Colonic mucosa (tissue), 4 donors: Measurements from ENCODE around the gene ZSCAN30. TPM values are rescaled to one million over a fixed set of nuclear protein-coding genes. Genes with fewer than 3 reads are reported as not detected.

Experiments
- DNase-seq: peaks from one replicate; pipeline ENCODE4 v3.0.0-alpha.2; 2020
- H3K27ac ChIP-seq: fragments of 200-600 bp; one replicate; pipeline ENCODE4 v1.8.0; 2021
- H3K27me3 ChIP-seq: fragments of 200-600 bp; one replicate; pipeline ENCODE4 v1.8.0; 2021
- H3K36me3 ChIP-seq: fragments of 200-600 bp; one replicate; pipeline ENCODE4 v1.8.0; 2021
- H3K4me1 ChIP-seq: fragments of 200-600 bp; one replicate; pipeline ENCODE4 v1.8.0; 2021; ENCODE audit warnings: mild to moderate bottlenecking
- H3K4me3 ChIP-seq: fragments of 200-600 bp; one replicate; pipeline ENCODE4 v1.8.0; 2021
- H3K9ac ChIP-seq, 2 donors: one replicate each; pipeline ENCODE4 v1.7.0; 2013; ENCODE audit warnings: control low read depth in 2 of 2, low read depth in 2 of 2, low read length in 2 of 2
- H3K9me3 ChIP-seq: fragments of 200-600 bp; one replicate; pipeline ENCODE4 v1.8.0; 2021
- CTCF ChIP-seq: fragments of 200-600 bp; IDR thresholded peaks from one replicate; pipeline ENCODE4 v1.8.0; 2022; ENCODE audit warnings: antibody characterized with exemption, mild to moderate bottlenecking
- intact Hi-C: fragments of 100-400 bp; cut with DNase I; formaldehyde crosslinking; loops from one replicate; pipeline ENCODE4 v1.14.1; 2022
- total RNA-seq, 2 donors: library from RNA; stranded (reverse); fragmentation: NEBNext Ultra II Directional in 1 of 2; extraction: Animal tissue kit (Norgen Biotek cat#: 25700) in 1 of 2; gene quantifications; one replicate each; pipeline ENCODE4 v1.2.1, GENCODE V29; 2021
- donor health status: healthy.
- donor health status: DM: no; HTN: no; CAD: no.
- donor health status: DM: no; HTN: no; CAD: no.

Gene ZSCAN30
- total RNA-seq, 2 donors from 2014 or later: 7.8 to 9.4 TPM

- DNase-seq: no peak
- H3K36me3 ChIP-seq: peaks cover 7% of the 10 kb centered on the region
- no peaks in the 10 kb centered on the region for H3K4me1 ChIP-seq
- no peaks in the 10 kb centered on the region for H3K27me3 ChIP-seq
- H3K9ac ChIP-seq: no peak overlapping the region
- H3K4me3 ChIP-seq: no peak overlapping the region
- H3K27ac ChIP-seq: no peak overlapping the region
- intact Hi-C loops: loop anchor here (5.0 kb wide), 1 partner anchor 98 kb away; the partner anchor contains the start of gene ZNF24
- TF ChIP-seq CTCF: no peak
- no peaks in the 10 kb centered on the region for H3K9me3 ChIP-seq
These were observed 45.4 kb downstream of the ZSCAN30 start for GRCh38 chr18:35244671-35245070.

GRCh38 chr18:35242426-35242825, 47.6 kb downstream of the ZSCAN30 start:
- Histone ChIP-seq H3K27ac (no peak overlapping the region), H3K27me3 (no peaks in the 10 kb centered on the region), H3K9ac (no peak overlapping the region), H3K4me3 (no peak overlapping the region), H3K9me3 (no peaks in the 10 kb centered on the region), H3K4me1 (no peaks in the 10 kb centered on the region), H3K36me3 (peaks cover 7% of the 10 kb centered on the region)
- intact Hi-C loops: loop anchor here (5.0 kb wide), 1 partner anchor 100 kb away; the partner anchor contains the start of gene ZNF24
- no peak for TF ChIP-seq CTCF
- DNase-seq: no peak

- Histone ChIP-seq H3K9me3 (no peaks in the 10 kb centered on the region), H3K4me3 (peak overlapping the region; percentile 63), H3K36me3 (peaks cover 7% of the 10 kb centered on the region), H3K4me1 (no peaks in the 10 kb centered on the region), H3K27ac (peak overlapping the region; percentile 90), H3K9ac (peak overlapping the region; percentile 81 to 84), H3K27me3 (no peaks in the 10 kb centered on the region)
- intact Hi-C loops: loop anchor here (5.0 kb wide), 1 partner anchor 101 kb away; the partner anchor contains the start of gene ZNF24
- TF ChIP-seq CTCF: no peak
- no peak for DNase-seq
These were observed 48.6 kb downstream of the ZSCAN30 start for GRCh38 chr18:35241448-35241804.

GRCh38 chr18:35240664-35241447, 49.2 kb downstream of the ZSCAN30 start, which contains the start of gene ZNF397:
ZNF397 (plus strand) TSS chr18:35241034; CDS start chr18:35242471, 1,437 bp downstream.
- peak; percentile 98 for DNase-seq
- peaks cover 5% of the 10 kb centered on the region for H3K36me3 ChIP-seq
- TF ChIP-seq CTCF: no peak
- H3K9me3 ChIP-seq: no peaks in the 10 kb centered on the region
- H3K4me3 ChIP-seq: peak within 1 kb of the TSS; percentile 63
- H3K4me1 ChIP-seq: no peaks in the 10 kb centered on the region
- H3K27me3 ChIP-seq: no peaks in the 10 kb centered on the region
- peak within 1 kb of the TSS; percentile 90 for H3K27ac ChIP-seq
- intact Hi-C loops: loop anchor here (5.0 kb wide), 1 partner anchor 101 kb away; the partner anchor contains the start of gene ZNF24
- peak within 1 kb of the TSS; percentile 81 to 87 for H3K9ac ChIP-seq

GRCh38 chr18:35239314-35239713, 50.7 kb downstream of the ZSCAN30 start:
- no peaks in the 10 kb centered on the region for H3K27me3 ChIP-seq
- no peak overlapping the region for H3K4me3 ChIP-seq
- intact Hi-C loops: no loop called here
- no peaks in the 10 kb centered on the region for H3K9me3 ChIP-seq
- no peak for DNase-seq
- TF ChIP-seq CTCF: no peak
- H3K4me1 ChIP-seq: no peaks in the 10 kb centered on the region
- H3K27ac ChIP-seq: no peak overlapping the region
- H3K9ac ChIP-seq: no peak overlapping the region
- H3K36me3 ChIP-seq: no peaks in the 10 kb centered on the region
